GM19328 (cell line): ENCODE data around the gene ATP2C2.

ENCODE experiments used
- ATAC-seq: cut with Tn5 transposase; IDR thresholded peaks from one replicate; pipeline ENCODE4 v1.9.1; 2021; ENCODE audit warnings: mild to moderate bottlenecking, moderate library complexity; ENCODE audit not compliant: unreplicated experiment

ATP2C2 gene

DNA sequence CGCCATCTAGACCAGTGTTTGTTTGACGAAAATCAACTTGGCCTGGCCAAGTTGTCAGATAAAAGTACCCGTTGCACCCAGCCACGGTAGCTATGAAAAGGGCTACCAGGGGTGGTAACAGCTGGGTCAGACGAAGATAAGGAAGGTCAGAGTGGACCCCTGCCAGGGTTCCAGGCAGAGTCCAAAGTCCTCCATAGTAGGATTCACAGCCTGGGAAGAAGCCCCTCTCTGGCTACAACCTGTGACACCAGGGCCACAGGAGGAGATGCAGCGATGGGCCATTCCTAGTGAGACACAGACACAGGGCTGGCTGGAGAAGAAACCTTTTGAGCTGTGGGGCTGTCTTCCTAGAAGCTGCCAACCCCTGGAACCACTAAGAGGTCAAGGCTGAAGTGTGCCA lies 96.8 kb downstream of the ATP2C2 start:
- ATAC-seq = no peak

DNA sequence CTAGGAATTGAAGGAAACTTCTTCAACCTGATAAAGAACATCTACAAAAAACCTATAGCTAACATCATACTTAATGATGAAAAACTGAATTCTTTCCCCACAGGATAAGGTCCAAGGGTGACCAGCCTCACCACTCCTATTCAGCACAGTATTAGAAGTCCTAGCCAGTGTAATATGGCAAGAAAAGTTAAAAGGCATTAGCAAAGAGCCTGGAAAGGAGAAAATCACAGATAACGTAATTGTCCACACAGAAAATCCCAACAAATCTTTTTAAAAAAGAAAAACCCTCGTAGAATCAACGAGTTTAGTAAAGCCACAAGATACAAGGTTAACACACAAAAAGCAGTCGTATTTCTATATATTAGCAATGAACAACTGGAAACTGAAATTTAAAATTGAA lies 98.4 kb downstream of the ATP2C2 start:
- no peak for ATAC-seq

DNA sequence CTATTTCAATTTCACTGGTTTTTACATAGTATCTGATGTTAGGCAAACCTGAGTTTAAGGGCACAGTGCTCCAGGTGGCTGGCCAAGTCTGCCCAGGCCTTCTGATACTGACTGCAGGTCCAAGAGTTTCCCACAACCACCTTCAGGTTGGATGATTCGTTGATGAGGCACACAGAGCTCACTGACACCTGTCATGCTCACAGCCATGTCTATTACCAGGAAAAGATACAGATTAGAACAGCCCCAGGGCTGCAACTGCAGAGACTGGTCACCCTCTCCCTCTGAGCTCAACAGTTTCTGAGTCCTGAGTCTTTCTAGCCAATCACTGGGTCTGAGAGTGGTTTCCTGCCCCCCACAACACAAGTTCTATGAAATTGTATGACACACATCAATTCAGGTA lies 98.9 kb downstream of the ATP2C2 start:
- no peak for ATAC-seq

DNA sequence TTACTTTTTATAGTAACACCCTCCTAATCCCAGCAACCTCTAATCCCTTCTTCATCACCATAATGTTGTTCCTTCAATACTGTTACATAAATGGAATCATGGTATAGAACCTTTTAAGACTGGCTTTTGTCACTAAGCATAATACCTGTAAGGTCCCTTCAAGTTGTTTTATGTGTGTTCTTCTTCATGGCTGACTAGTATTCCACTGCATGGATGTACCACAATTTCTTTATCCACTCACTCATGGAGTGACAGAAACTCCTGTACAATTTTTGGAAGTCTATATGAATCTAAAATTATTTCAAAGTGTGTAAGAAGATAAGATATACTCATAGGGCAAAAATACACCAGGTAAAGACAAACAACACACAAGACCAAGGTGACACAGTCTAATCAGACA lies 99.4 kb downstream of the ATP2C2 start:
- ATAC-seq = no peak

DNA sequence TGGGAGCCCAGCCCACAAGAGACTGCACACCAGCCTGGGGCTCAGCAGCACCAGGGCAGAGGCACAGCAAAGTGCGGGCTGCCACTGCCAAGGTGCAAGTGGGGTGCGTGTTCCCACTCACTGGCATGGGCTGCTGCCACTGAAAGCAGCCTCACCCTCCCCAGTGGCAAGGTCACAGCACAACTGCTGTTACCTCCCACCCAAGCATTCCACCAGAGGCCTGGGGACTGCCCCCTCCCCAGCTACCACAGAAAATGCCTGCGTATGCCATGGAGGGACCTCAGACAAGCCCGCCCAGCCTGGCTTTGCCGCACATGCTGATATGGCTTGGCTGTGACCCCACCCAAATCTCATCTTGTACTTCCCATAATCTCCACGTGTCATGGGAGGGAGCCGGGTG lies 103.0 kb downstream of the ATP2C2 start:
- no peak for ATAC-seq

DNA sequence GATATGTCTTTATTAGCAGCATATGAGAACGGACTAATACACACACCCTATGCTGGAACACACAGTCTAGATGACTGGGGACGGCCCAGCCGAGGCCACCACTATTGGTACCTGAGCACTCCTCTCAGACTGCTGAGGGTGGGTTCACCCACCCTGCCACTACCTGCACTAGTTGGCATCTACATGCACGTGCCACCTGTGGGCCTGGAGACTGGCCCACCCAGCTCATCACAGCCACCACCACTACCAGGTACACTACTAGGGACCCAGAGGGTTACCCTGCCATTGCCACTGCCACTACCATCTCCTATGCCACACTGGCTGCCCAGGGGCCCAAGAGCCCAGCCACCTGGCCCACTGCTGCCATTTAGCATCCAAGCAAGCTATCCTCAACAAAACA lies 103.6 kb downstream of the ATP2C2 start:
- ATAC-seq = no peak

DNA sequence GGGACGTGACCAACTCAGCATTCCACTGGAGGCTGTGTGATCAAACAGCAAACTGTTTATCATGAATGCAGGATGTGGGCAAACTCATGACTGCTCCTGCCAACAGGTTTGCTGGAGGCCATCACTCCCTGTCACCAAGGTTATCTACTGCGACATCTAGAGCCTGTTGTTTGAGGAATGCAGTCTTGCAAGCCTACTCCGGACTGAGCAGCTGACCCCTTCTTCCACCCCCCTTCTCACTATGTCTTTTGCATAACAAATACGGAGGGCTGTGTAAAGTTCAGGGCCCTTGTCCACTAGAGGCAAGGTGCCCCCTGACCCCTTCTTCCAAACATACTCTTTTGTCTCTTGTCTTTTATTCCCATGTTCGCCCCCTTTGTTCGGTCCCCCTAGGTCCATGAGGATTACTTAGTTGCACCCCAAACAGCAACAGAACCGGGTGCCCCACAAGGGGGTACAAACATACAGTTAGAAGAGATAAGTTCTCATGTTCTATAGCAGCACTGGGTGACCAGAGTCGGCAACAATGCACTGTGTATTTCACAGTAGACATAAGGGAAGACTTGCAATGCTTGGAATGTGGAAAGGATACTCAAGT lies 107.4 kb downstream of the ATP2C2 start:
- no peak for ATAC-seq

DNA sequence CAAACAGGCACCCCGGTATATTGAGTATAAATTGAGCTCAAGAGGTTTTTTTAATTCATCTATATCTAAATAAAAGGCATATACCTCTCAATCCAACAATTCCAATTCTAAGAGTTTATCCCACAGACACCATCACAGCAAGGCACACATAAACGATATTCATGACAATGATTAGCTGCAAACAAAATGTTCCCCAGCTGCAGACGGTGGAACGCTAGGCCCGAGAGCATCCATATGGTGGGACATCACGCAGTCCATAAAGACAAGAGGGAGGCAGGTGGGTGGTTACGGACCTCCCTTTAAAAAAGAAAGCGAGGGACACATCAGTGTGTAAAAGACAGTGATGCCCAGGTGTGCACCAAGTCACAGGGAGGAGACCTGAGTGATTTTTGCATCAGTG lies 108.1 kb downstream of the ATP2C2 start:
- ATAC-seq = no peak

DNA sequence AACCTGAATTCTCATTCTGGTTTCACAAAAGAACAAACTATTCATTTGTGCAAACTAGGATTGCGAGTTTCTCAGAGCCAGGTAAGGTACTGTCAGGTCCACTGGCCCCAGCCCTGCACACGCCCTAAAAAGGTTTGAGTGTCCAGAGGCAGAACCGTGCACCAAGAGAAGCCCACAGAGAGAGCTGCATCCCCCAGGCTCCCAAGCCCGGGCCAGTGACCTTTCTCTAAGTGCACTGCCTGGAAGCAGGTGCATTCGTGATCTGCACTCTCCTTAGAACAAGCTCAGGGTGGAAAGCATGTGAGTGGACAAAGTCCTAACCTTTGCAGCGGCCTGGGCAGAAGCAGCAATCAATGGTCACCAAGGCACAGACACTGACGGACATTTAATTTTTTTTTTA lies 109.3 kb downstream of the ATP2C2 start:
- ATAC-seq = no peak

DNA sequence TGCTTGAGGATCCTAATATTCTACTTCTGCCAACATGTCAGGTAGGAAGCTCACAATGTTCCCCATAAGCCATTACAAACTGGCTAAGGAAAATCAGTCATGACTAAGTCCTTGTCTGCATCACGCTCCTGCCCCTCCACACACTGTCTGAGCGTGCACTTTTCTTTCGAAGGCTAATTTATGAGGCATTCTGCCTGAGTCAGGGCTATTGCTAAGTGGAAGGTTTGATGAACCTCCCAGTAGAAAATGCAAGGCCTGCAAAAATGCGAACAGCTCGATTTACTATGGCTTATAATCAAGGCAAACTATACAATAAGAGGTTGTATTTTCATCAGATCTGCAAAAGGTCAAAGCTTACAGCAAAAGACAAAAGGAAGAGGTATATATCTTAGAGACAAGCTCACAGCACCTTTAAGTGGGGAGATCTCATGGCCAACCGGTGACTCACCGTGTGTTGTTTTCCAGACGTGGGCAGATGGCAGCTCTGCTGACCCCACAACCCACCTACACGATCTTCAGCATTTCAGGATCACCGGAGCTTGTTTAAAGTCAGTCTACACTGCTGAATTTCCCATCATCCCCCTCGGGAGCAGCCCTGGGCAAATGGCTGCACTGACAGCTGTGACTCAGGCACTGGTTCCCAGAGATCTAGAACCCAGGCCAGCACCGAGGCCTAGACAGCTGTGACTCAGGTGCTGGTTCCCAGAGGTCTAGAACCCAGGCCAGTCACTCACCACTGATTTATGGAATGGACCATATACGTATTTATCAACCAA lies 110.0 kb downstream of the ATP2C2 start:
- no peak for ATAC-seq

DNA sequence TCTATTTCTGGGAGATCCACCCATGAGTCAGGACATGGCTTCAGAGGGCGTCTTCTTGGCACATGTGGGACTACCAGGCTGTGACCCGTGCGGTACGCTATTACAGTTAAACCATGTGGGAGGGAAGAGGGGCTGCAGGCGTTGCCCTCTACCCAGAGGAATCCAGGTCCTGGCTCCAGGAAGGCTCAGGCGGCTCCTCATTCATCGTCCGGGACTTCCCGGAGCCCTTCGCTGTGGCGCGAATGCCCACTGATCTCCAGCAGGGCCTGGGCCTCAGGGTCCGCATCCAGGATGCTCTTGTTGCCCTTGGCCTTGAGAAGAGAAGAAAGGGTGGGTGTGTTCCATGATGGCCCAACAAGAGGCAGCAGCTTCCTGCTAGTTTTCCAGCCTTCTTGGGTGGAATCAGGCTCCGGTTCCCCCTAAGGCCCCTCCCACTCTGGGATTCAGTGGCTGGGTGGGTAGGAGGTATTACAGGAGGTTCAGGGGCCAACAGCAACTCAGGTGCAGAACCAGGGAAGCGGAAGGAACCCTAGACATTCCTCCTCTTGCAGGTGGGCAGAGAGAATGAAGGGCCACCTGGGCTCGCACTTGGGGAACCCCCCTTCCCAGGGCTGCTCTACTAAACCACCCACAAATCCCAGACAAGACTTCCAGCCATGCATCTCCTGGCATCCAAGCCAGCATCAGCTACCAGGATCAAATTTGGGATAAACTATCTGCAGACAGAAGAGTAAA lies 111.5 kb downstream of the ATP2C2 start:
- ATAC-seq = no peak

DNA sequence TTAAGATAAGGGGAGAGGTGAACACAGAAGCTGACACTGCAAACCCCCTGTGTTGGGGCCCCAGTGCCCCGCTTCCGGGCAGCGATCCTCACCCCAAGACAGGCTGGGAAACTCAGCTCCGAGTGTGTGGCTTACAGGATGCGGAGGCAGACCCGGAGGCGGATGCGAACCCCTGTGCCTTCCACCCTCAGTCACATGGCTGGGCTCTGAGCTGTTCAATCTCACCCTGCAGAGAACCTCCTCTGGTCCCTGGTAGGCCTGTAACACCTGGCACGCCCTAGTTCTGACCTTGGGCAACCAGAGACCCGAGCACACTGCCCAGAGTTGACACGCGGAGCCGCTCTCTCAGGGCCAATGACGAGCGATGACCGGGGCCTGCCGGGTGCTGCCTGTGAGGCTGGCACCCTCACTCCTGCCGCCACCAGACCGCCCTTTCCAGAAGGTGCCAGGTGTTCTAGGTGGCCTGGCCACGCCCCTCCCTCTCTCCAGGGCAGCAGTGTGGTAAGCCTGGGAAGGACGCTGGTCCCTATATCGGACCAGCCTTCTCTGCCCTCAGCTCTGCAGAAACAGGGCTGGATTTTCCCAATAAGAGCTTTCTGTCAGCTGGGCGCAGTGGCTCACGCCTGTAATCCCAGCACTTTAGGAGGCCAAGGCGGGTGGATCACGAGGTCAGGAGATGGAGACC lies 112.9 kb downstream of the ATP2C2 start:
- no peak for ATAC-seq

DNA sequence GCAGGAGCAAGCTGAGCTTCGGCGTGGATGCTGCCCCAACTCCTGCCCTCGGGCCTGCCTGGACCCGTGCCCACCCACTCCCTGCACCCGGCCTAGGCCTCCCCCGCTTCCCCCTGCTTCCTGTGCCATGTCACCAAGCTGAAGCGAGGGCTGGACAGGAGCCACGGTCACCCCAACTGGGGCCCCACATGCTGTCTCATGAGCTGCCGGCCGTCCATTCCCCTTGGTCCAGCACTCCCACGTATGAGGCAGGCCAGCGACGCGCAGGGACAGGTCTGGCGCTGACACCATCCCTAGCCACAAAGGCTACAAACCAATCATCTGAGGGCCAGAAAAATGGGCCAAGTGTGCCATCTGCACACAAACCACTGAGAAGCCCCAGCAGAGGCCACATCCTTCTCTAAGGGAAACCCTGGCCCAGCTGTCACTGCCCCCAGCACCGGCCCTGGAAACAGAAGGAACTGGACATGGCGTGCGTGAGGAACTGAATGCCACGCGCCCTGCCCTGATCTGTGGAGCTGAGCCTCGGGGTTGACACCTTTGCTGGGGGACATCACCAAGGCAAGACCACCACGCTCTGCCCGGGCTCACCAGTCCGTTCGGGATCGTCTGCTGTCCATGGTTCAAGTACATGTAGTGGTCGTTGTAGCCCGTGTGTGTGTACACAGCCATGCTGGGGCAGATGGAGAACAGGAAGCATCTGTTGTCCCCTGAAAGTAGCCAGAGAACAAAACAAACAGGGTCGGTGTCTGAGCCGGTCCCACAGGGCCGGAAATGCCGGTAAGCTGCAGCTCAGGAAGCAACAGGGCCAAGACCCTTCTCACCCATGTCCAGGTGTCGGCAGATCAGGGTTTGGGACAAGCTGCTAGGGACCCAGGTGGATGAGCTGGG lies 113.9 kb downstream of the ATP2C2 start:
- ATAC-seq = no peak

DNA sequence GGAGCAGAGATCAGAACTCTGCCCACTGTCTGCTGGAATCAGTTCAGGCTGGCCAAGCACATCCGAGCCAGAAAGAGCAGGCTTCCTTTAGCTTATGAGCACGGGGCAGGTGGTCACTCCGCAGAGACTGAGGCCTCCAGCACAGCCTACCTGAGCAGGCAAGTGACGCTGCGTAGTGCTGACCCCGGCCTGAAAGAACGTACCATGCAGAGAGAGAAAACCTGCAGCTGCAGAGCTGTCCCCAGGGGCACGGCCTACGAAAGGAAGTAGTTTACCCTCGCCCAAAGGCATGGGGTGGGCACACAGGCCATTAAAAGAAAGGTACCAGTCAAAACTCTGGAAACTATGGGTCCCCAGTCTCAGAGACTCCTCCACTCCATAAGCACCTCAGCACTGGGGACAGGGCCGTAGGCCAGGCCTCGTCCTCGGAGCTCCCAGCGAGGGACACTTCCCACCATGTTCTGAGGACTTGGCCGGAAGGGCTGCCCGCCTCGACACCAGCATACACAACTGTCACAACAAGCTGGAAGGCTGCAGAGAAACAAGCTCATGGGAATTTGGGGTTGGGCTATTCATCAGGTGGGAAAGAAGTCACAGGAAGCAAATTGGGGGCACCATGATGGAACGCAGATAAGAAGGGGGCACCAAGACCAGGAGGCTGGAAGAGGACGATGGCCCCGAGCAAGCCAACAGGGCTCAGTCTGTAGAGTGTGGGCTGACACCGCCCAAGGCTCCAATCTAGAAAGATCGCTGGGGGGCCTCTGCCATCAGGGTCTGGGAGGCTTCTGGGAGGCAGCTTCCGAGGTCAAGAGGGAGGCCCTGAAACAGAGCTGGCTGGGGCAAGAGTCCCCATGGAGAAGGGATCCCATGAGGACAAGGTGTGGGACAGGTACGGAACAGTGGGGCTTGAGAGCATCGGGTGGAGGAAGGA lies 114.9 kb downstream of the ATP2C2 start:
- ATAC-seq = no peak

DNA sequence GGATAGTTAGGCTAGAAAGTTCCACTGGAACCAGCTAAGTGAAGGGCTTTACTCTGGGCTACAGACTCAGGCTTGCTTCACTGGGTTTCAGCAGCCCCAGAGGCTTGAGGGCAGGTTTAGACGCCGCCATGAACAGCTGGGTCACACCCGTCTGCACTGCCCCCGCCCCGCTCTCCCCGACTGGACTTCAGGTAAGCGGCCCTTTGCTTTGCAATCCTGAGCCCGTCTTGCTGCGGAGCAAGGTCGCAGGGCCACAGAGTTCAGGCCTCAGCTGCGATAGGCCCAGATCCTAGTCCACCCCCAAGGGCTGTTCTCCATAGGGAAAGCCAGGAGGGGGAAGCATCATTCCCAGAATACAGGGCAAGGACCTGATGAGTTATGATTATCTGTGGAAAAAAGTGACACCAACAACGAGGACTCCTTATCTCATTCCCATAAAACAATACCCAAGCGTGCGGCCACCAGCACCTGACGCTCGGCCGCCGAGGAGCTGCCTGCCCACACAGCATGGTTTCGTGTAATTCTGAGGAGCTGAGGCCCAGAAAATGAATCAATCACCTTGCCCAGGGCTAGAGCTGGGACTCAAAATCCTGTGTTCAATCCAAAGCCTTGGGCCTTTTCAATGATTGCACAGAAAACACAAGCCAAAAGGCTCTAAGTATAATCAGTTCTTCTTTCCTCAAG lies 115.7 kb downstream of the ATP2C2 start:
- no peak for ATAC-seq

DNA sequence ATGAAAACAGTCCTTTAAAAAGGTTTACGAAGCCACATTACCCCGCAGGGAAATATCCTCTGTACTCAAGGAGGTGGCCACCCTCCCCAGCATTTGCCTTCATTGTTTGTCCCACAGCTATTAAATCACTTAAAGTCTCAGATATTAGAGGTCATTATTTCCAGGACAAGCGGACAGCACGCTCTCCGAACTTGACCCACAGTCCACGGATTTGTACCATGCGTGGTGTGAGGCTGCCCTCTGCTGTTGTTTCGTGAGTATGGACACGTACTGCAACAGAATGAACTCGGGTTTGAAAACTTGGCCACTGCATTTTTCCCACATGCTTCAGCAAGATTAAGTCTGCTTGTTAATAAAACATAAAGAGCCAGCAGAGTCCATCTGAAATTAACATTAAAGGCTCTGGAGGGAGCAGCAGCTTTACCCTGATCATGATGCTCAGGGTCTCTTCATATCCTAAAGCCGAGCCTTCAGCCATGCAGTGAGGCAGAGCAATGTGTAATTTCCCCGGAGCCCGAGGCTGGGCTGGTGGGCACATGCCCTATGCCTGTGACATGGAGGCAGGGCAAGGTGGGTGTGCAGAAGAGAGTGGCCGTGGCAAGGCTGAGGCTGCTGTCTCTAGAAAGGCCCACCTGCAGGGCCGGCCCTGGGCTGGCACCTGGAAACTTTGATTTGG lies 116.4 kb downstream of the ATP2C2 start:
- no peak for ATAC-seq

DNA sequence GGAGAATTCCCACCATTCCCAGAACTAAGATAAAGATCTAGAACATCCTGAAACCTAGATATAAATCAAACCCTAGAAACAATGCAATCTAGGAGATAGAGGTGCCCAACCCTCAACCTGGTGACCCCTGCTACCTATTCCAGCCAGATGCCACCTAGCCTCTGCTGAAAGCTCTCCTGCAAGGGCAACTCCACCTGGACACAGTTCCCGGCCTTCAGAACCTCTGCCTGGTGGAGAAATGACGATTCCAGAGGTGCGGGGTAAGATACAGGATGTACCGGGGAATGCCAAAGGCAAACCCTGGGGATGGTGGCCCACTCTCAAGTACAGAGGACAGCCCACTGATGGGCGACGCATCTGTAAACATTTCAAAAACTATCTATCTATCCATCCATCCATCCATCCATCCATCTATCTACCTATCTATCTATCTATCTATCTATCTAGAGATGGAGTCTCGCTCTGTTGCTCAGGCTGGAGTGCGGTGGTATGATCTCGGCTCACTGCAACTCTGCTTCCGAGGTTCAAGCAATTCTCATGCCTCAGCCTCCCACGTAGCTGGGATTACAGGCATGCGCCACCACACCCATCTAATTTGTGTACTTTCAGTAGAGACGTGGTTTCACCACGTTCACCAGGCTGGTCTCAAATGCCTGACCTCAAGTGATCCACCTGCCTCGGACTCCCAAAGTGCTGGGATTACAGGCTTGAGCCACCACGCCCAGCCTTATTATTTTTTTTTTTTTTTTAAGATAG lies 117.1 kb downstream of the ATP2C2 start:
- no peak for ATAC-seq

DNA sequence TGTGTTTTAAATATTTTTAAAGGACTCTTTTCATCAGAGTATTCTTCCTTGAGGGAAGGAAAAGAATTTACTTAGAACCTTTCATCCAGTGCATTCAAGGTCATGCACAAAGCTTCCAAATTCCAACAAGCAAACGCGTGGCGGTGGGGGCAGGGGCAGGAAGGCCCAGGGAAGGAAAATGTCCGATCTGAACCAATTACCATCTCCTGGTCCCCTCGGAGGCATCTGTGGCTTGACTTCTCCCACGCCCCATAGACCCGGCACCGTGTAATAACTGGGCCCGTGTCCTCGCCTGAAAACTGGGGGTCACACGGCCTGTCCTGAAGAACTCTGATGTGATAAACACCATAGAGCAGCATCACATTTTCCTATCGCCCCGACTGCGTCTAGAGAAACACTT lies 117.8 kb downstream of the ATP2C2 start:
- no peak for ATAC-seq
